Liver (tissue), 9 donors: ENCODE data around the gene SLIT1. TPM values are rescaled to one million over a fixed set of nuclear protein-coding genes. Genes with fewer than 3 reads are reported as not detected.

Experiments used
- DNase-seq: peaks from one replicate; pipeline ENCODE4 v3.0.0-alpha.2; 2017; ENCODE audit warnings: low spot score
- H3K27ac ChIP-seq, 2 donors: one replicate each; pipeline ENCODE4 v1.7.0; 2013; ENCODE audit warnings: inconsistent platforms in 2 of 2, low read length in 2 of 2, control low read depth in 1 of 2, low read depth in 1 of 2, mild to moderate bottlenecking in 1 of 2
- H3K27me3 ChIP-seq, 4 donors: one replicate each; pipeline versions ENCODE4 v1.6.1 to v1.7.0; 2013; ENCODE audit warnings: low read length in 3 of 4, inconsistent platforms in 1 of 4, mild to moderate bottlenecking in 1 of 4, moderate library complexity in 1 of 4; ENCODE audit not compliant: control insufficient read depth in 4 of 4, insufficient read depth in 4 of 4
- H3K36me3 ChIP-seq, 4 donors: one replicate each; pipeline versions ENCODE4 v1.6.1 to v1.7.0; 2013; ENCODE audit warnings: low read length in 3 of 4, mild to moderate bottlenecking in 3 of 4, low read depth in 1 of 4, moderate library complexity in 1 of 4; ENCODE audit not compliant: control insufficient read depth in 4 of 4, insufficient read depth in 3 of 4
- H3K4me1 ChIP-seq, 4 donors: one replicate each; pipeline versions ENCODE4 v1.6.1 to v1.7.0; 2013; ENCODE audit warnings: low read length in 3 of 4, mild to moderate bottlenecking in 3 of 4, moderate library complexity in 1 of 4; ENCODE audit not compliant: control insufficient read depth in 4 of 4, insufficient read depth in 4 of 4
- H3K4me3 ChIP-seq, 3 donors: one replicate each; pipeline versions ENCODE4 v1.6.1 to v1.7.0; 2013; ENCODE audit warnings: low read length in 3 of 3, control low read depth in 1 of 3, low read depth in 1 of 3, mild to moderate bottlenecking in 1 of 3
- H3K9ac ChIP-seq, 2 donors: one replicate each; pipeline ENCODE4 v1.7.0; 2013; ENCODE audit warnings: low read length in 2 of 2, mild to moderate bottlenecking in 2 of 2, moderate library complexity in 2 of 2, control low read depth in 1 of 2, low read depth in 1 of 2
- H3K9me3 ChIP-seq, 4 donors: one replicate each; pipeline versions ENCODE4 v1.6.1 to v1.7.0; 2013; ENCODE audit warnings: low read length in 3 of 4; ENCODE audit not compliant: control insufficient read depth in 4 of 4
- EGR1 ChIP-seq, 2 donors: IDR thresholded peaks; 2 replicates each; pipeline ENCODE4 v1.6.1; 2016 to 2018; ENCODE audit warnings: antibody characterized with exemption in 2 of 2, low read depth in 2 of 2
- FOXA1 ChIP-seq: IDR thresholded peaks from 2 replicates; pipeline ENCODE4 v1.6.1; 2016; ENCODE audit warnings: antibody characterized with exemption
- FOXA2 ChIP-seq: IDR thresholded peaks from 2 replicates; pipeline ENCODE4 v1.6.1; 2016; ENCODE audit warnings: antibody characterized with exemption
- GABPA ChIP-seq, 2 donors: IDR thresholded peaks in 1 of 2; conservative IDR thresholded peaks in 1 of 2; 2 replicates each; pipeline ENCODE4 v1.6.1; 2016; ENCODE audit warnings: antibody characterized with exemption in 2 of 2, mild to moderate bottlenecking in 1 of 2, moderate library complexity in 1 of 2
- HNF4A ChIP-seq, 2 donors: conservative IDR thresholded peaks; 2 replicates each; pipeline ENCODE4 v1.6.1; 2016; ENCODE audit warnings: antibody characterized with exemption in 2 of 2, mild to moderate bottlenecking in 2 of 2
- HNF4G ChIP-seq: IDR thresholded peaks from 2 replicates; pipeline ENCODE4 v1.6.1; 2016; ENCODE audit warnings: antibody characterized with exemption
- JUND ChIP-seq, 2 donors: IDR thresholded peaks; 2 replicates each; pipeline ENCODE4 v1.6.1; 2016; ENCODE audit warnings: antibody characterized with exemption in 2 of 2
- NR2F2 ChIP-seq: IDR thresholded peaks from 2 replicates; pipeline ENCODE4 v1.6.1; 2016; ENCODE audit warnings: antibody characterized with exemption
- RAD21 ChIP-seq, 2 donors: IDR thresholded peaks; 2 replicates each; pipeline ENCODE4 v1.6.1; 2016; ENCODE audit warnings: antibody characterized with exemption in 2 of 2, mild to moderate bottlenecking in 2 of 2
- RXRA ChIP-seq, 2 donors: IDR thresholded peaks; 2 replicates each; pipeline ENCODE4 v1.6.1; 2017 to 2018; ENCODE audit warnings: antibody characterized with exemption in 2 of 2, mild to moderate bottlenecking in 1 of 2
- SP1 ChIP-seq: IDR thresholded peaks from 2 replicates; pipeline ENCODE4 v1.6.1; 2018; ENCODE audit warnings: antibody characterized with exemption, mild to moderate bottlenecking
- TAF1 ChIP-seq: conservative IDR thresholded peaks from 2 replicates; pipeline ENCODE4 v1.6.1; 2016; ENCODE audit warnings: antibody characterized with exemption, mild to moderate bottlenecking
- YY1 ChIP-seq: IDR thresholded peaks from 2 replicates; pipeline ENCODE4 v1.6.1; 2016; ENCODE audit warnings: antibody characterized with exemption, mild to moderate bottlenecking
- WGBS: extraction: QIAGEN DNeasy Blood & Tissue Kit; methylation state at CpG from one replicate; pipeline ENCODE4 v1.1.7; 2013; 5-methylcytosine and 5-hydroxymethylcytosine counted together
- polyA plus RNA-seq, 2 donors: library from polyadenylated mRNA; stranded (reverse) in 1 of 2; unstranded in 1 of 2; fragments of 200-250 nt in 1 of 2; fragments of >200 nt in 1 of 2; fragmentation: Nextera tagmentation in 1 of 2; extraction: Ambion mirVana in 1 of 2; gene quantifications; one replicate each; pipeline versions ENCODE4 v1.2.1 to v1.2.3, GENCODE V29; 2013 to 2015
- total RNA-seq, 2 donors: library from RNA; depleted of rRNA; stranded (reverse); fragments of >200 nt; gene quantifications; one replicate each; pipeline ENCODE4 v1.2.3, GENCODE V29; 2014
- TF ChIP-seq, protein P1 (sequence below): IDR thresholded peaks from 2 replicates; pipeline ENCODE4 v1.6.1; 2016; ENCODE audit warnings: antibody characterized with exemption
- TF ChIP-seq, protein P2 (sequence below): IDR thresholded peaks from 2 replicates; pipeline ENCODE4 v1.6.1; 2016; ENCODE audit warnings: antibody characterized with exemption, mild to moderate bottlenecking
- TF ChIP-seq, protein P3 (sequence below): fragments of 150-350 bp; IDR thresholded peaks from 2 replicates; pipeline ENCODE4 v1.5.1; 2017; ENCODE audit warnings: improper control_type of control experiment, low read depth, low read length; ENCODE audit not compliant: missing input control
- TF ChIP-seq, protein P4 (sequence below): IDR thresholded peaks from 2 replicates; pipeline ENCODE4 v1.6.1; 2016; ENCODE audit warnings: antibody characterized with exemption
- TF ChIP-seq, protein P5 (sequence below): IDR thresholded peaks from 2 replicates; pipeline ENCODE4 v1.6.1; 2016; ENCODE audit warnings: antibody characterized with exemption
- donor health status: healthy.
- donor health status: healthy.
- donor health status: healthy.
- donor health status: healthy.
- donor health status: healthy.

Gene SLIT1
- total and polyA plus RNA-seq, 4 donors = under 0.01 to 0.14 (median 0.06) TPM

DNA sequence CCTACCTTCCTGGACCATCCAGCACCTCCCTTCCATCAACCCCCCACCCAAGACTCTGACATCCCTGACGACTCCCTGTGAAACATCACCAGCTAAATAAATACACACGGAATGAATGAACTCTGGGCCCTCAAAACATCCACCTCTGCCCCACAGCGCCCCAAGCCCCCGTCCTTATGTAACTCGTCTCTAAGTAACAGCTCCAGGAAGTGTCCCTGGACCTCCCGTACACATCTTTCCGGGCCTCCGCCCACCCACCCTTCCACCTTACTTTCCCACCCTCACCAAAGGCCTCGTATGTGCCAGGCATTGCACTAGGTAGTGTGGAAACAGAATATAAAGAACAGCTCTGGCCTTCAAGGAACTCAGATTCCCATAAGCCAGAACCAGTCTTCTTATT is 27.7 kb upstream of the SLIT1 start:
- no peak overlapping the region for H3K4me3 ChIP-seq
- no peaks in the 10 kb centered on the region for H3K36me3 ChIP-seq
- H3K4me1 ChIP-seq = no peaks in the 10 kb centered on the region
- no peaks in the 10 kb centered on the region for H3K27me3 ChIP-seq
- no peak overlapping the region for H3K9ac ChIP-seq
- no peaks in the 10 kb centered on the region for H3K9me3 ChIP-seq
- TF ChIP-seq, protein P1, sequence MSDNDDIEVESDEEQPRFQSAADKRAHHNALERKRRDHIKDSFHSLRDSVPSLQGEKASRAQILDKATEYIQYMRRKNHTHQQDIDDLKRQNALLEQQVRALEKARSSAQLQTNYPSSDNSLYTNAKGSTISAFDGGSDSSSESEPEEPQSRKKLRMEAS = no peak
- no peak for DNase-seq
- 67% methylated on average over 9 of the region's 9 CpGs for WGBS
- H3K27ac ChIP-seq = no peak overlapping the region

DNA sequence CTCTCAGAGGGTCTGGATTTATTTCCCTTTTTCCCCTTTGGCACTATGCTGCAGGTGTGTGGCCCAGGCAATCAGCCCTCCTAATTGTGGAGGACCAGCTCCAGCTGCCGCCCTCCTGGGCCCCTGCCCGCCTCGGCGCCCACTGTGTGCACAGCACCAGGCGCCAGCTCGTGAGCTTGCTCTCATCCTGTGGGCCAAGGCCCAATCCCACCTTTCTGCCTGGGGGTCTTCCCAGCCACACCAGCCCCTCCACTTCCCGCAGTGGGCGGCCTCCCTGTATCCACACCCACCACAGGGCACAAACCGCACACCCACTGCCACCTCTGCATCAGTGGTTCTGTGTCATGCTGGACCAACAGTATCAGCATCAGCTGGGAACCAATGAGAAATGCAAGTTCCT is 25.5 kb upstream of the SLIT1 start:
- H3K4me1 ChIP-seq = no peaks in the 10 kb centered on the region
- no peak for DNase-seq
- H3K27ac ChIP-seq = no peak overlapping the region
- no peak overlapping the region for H3K9ac ChIP-seq
- no peak overlapping the region for H3K4me3 ChIP-seq
- no peaks in the 10 kb centered on the region for H3K27me3 ChIP-seq
- H3K9me3 ChIP-seq = no peaks in the 10 kb centered on the region
- TF ChIP-seq, protein P2, sequence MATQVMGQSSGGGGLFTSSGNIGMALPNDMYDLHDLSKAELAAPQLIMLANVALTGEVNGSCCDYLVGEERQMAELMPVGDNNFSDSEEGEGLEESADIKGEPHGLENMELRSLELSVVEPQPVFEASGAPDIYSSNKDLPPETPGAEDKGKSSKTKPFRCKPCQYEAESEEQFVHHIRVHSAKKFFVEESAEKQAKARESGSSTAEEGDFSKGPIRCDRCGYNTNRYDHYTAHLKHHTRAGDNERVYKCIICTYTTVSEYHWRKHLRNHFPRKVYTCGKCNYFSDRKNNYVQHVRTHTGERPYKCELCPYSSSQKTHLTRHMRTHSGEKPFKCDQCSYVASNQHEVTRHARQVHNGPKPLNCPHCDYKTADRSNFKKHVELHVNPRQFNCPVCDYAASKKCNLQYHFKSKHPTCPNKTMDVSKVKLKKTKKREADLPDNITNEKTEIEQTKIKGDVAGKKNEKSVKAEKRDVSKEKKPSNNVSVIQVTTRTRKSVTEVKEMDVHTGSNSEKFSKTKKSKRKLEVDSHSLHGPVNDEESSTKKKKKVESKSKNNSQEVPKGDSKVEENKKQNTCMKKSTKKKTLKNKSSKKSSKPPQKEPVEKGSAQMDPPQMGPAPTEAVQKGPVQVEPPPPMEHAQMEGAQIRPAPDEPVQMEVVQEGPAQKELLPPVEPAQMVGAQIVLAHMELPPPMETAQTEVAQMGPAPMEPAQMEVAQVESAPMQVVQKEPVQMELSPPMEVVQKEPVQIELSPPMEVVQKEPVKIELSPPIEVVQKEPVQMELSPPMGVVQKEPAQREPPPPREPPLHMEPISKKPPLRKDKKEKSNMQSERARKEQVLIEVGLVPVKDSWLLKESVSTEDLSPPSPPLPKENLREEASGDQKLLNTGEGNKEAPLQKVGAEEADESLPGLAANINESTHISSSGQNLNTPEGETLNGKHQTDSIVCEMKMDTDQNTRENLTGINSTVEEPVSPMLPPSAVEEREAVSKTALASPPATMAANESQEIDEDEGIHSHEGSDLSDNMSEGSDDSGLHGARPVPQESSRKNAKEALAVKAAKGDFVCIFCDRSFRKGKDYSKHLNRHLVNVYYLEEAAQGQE = no peak
- TF ChIP-seq HNF4A (conservative IDR thresholded peaks at IDR 0.05) = no peak
- no peak for TF ChIP-seq HNF4G
- TF ChIP-seq, protein P3, sequence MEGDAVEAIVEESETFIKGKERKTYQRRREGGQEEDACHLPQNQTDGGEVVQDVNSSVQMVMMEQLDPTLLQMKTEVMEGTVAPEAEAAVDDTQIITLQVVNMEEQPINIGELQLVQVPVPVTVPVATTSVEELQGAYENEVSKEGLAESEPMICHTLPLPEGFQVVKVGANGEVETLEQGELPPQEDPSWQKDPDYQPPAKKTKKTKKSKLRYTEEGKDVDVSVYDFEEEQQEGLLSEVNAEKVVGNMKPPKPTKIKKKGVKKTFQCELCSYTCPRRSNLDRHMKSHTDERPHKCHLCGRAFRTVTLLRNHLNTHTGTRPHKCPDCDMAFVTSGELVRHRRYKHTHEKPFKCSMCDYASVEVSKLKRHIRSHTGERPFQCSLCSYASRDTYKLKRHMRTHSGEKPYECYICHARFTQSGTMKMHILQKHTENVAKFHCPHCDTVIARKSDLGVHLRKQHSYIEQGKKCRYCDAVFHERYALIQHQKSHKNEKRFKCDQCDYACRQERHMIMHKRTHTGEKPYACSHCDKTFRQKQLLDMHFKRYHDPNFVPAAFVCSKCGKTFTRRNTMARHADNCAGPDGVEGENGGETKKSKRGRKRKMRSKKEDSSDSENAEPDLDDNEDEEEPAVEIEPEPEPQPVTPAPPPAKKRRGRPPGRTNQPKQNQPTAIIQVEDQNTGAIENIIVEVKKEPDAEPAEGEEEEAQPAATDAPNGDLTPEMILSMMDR = no peak
- no peak for TF ChIP-seq RAD21 (IDR thresholded peaks at IDR 0.05)
- TF ChIP-seq SP1 = no peak
- no peak for TF ChIP-seq FOXA1
- TF ChIP-seq, protein P4, sequence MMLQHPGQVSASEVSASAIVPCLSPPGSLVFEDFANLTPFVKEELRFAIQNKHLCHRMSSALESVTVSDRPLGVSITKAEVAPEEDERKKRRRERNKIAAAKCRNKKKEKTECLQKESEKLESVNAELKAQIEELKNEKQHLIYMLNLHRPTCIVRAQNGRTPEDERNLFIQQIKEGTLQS = no peak
- no peak for TF ChIP-seq TAF1
- TF ChIP-seq RXRA (IDR thresholded peaks at IDR 0.05) = no peak
- TF ChIP-seq FOXA2 = no peak
- TF ChIP-seq JUND (IDR thresholded peaks at IDR 0.05) = no peak
- no peak for TF ChIP-seq EGR1 (IDR thresholded peaks at IDR 0.05; ENCODE audit: low read depth in 2 of 2)
- TF ChIP-seq GABPA (IDR thresholded peaks at IDR 0.05 in 1 of 2, conservative IDR thresholded peaks at IDR 0.05 in 1 of 2) = no peak
- TF ChIP-seq NR2F2 = no peak
- TF ChIP-seq, protein P5, sequence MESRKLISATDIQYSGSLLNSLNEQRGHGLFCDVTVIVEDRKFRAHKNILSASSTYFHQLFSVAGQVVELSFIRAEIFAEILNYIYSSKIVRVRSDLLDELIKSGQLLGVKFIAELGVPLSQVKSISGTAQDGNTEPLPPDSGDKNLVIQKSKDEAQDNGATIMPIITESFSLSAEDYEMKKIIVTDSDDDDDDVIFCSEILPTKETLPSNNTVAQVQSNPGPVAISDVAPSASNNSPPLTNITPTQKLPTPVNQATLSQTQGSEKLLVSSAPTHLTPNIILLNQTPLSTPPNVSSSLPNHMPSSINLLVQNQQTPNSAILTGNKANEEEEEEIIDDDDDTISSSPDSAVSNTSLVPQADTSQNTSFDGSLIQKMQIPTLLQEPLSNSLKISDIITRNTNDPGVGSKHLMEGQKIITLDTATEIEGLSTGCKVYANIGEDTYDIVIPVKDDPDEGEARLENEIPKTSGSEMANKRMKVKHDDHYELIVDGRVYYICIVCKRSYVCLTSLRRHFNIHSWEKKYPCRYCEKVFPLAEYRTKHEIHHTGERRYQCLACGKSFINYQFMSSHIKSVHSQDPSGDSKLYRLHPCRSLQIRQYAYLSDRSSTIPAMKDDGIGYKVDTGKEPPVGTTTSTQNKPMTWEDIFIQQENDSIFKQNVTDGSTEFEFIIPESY = no peak
- no peak for TF ChIP-seq YY1
- H3K36me3 ChIP-seq = no peaks in the 10 kb centered on the region
- WGBS = 90% methylated on average over 9 of the region's 9 CpGs
